ENCODE results near the gene MFRP. TPM values are rescaled to one million over a fixed set of nuclear protein-coding genes. Genes with fewer than 3 reads are reported as not detected.

MFRP gene
- total and polyA plus RNA-seq, 9 of the 15 experiments (the other 6 are each of a cell fraction or from before 2014, with no cell fraction given) = not detected

- TF ChIP-seq TBL1XR1 (IDR thresholded peaks at IDR 0.05; ENCODE audit: low read length in 2 of 2) (no peak), FUS (optimal IDR thresholded peaks at IDR 0.05; ENCODE audit: low read depth, low read length) (no peak), CC2D1A (IDR thresholded peaks at IDR 0.05) (no peak), HINFP (tag; conservative IDR thresholded peaks at IDR 0.05; ENCODE audit: low read depth) (no peak), NELFE (IDR thresholded peaks at IDR 0.05; ENCODE audit: insufficient read depth, insufficient read length) (no peak), FOXA3 (CRISPR knock-in tag; conservative IDR thresholded peaks at IDR 0.05 in 1 of 2, IDR thresholded peaks at IDR 0.05 in 1 of 2) (no peak), ZNF75A (CRISPR knock-in tag; IDR thresholded peaks at IDR 0.05) (no peak), ZNF280B (CRISPR knock-in tag; IDR thresholded peaks at IDR 0.05) (no peak), IFI16 (CRISPR knock-in tag; IDR thresholded peaks at IDR 0.05) (no peak), RAD21 (CRISPR knock-in tag; conservative IDR thresholded peaks at IDR 0.05 in 1 of 2, IDR thresholded peaks at IDR 0.05 in 1 of 2) (no peak), NFATC3 (IDR thresholded peaks at IDR 0.05) (no peak), ZBTB26 (CRISPR knock-in tag; IDR thresholded peaks at IDR 0.05) (no peak), HEY1 (CRISPR knock-in tag; IDR thresholded peaks at IDR 0.05; ENCODE audit: borderline replicate concordance) (no peak), GABPB2 (CRISPR knock-in tag; conservative IDR thresholded peaks at IDR 0.05) (no peak), PBX2 (CRISPR knock-in tag; IDR thresholded peaks at IDR 0.05; ENCODE audit: low read depth) (no peak), PBX2 (tag; conservative IDR thresholded peaks at IDR 0.05; ENCODE audit: low read depth) (no peak), RBM34 (IDR thresholded peaks at IDR 0.05; ENCODE audit: borderline replicate concordance, insufficient read depth, low read length) (no peak), TEAD2 (tag; IDR thresholded peaks at IDR 0.05) (no peak), MYNN (IDR thresholded peaks at IDR 0.05) (no peak), MYNN (CRISPR knock-in tag; IDR thresholded peaks at IDR 0.05) (no peak), ZNF511 (CRISPR knock-in tag; IDR thresholded peaks at IDR 0.05) (no peak), DPF2 (IDR thresholded peaks at IDR 0.05) (no peak)
These were observed 25.6 kb downstream of the MFRP start (continued) for GRCh38 chr11:119320776-119321524.

All from K562 (cell line).